ENCODE measurements around the gene CIC. TPM values are rescaled to one million over a fixed set of nuclear protein-coding genes. Genes with fewer than 3 reads are reported as not detected.

The CIC gene
- total and polyA plus RNA-seq, 2 of the 13 experiments (the other 11 are each of a cell fraction or from before 2014, with no cell fraction given), result 5.9 to 8.0 TPM

DNA sequence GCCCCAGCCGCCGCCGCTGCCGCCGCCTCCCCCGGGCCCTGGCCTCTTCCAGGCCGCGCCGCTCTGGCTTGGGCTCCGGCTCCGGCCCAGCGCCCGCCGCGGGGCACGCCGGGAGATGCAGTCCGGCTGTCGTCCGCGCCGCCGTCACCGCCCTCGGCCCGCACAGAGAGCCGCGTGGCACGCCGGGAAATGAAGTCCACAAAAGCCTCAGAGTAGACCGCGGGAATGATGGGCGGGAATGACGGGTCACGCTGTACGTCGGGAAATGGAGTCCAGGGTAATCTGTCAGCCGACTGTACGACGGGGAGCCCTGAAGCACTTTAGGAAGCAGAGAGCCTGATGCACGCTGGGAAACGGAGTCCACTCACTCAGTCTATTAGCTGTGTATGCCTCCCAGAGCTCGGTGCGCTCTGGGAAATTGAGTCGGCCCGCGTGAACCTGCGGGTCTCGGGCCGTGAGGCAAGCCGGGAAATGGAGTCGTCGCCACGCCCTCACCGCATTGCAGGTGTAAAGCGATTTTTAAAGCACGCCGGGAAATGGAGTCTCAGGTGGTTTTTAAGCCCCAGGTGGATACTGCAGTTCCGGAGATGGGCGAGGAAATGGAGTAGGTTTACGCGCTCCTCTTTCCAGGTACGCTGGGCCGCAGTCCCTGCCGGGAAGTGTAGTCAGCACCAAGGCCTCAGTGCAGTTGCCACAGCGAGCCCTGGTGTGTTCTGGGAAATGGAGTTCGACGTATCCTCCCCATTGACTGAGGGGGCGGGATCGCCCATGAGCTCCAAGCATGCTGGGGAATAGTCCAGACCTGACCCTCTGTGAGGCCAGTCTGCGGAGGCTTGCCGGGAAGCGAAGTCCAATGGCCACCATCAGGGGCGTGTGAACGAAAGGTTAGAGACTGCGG is 26.3 kb upstream of the CIC start, which contains the start of gene GSK3A (continued):
- TF ChIP-seq NR2C2 (CRISPR knock-in tag; IDR thresholded peaks at IDR 0.05; ENCODE audit: borderline replicate concordance), result peak; percentile 97
- no peak for TF ChIP-seq PHF5A (CRISPR knock-in tag; IDR thresholded peaks at IDR 0.05; ENCODE audit: low read depth, unreplicated experiment)
- TF ChIP-seq SOX13 (IDR thresholded peaks at IDR 0.05), result 0 out of 2 replicates have a peak, but pooled peaks have one; percentile 20
- TF ChIP-seq SOX13 (CRISPR knock-in tag; conservative IDR thresholded peaks at IDR 0.05 in 1 of 2, IDR thresholded peaks at IDR 0.05 in 1 of 2), result no peak; a peak in 1 of 4 replicates
- TF ChIP-seq ZNF547 (CRISPR knock-in tag; IDR thresholded peaks at IDR 0.05), result no peak
- no peak for TF ChIP-seq MEIS1 (CRISPR knock-in tag; IDR thresholded peaks at IDR 0.05; ENCODE audit: borderline replicate concordance)
- TF ChIP-seq ZNF768 (CRISPR knock-in tag; IDR thresholded peaks at IDR 0.05), result peak; percentile 12; the same call in 1 of the 2 replicates
- TF ChIP-seq, protein P1, sequence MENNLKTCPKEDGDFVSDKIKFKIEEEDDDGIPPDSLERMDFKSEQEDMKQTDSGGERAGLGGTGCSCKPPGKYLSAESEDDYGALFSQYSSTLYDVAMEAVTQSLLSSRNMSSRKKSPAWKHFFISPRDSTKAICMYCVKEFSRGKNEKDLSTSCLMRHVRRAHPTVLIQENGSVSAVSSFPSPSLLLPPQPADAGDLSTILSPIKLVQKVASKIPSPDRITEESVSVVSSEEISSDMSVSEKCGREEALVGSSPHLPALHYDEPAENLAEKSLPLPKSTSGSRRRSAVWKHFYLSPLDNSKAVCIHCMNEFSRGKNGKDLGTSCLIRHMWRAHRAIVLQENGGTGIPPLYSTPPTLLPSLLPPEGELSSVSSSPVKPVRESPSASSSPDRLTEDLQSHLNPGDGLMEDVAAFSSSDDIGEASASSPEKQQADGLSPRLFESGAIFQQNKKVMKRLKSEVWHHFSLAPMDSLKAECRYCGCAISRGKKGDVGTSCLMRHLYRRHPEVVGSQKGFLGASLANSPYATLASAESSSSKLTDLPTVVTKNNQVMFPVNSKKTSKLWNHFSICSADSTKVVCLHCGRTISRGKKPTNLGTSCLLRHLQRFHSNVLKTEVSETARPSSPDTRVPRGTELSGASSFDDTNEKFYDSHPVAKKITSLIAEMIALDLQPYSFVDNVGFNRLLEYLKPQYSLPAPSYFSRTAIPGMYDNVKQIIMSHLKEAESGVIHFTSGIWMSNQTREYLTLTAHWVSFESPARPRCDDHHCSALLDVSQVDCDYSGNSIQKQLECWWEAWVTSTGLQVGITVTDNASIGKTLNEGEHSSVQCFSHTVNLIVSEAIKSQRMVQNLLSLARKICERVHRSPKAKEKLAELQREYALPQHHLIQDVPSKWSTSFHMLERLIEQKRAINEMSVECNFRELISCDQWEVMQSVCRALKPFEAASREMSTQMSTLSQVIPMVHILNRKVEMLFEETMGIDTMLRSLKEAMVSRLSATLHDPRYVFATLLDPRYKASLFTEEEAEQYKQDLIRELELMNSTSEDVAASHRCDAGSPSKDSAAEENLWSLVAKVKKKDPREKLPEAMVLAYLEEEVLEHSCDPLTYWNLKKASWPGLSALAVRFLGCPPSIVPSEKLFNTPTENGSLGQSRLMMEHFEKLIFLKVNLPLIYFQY (CRISPR knock-in tag; IDR thresholded peaks at IDR 0.05; ENCODE audit: borderline replicate concordance), result peak; percentile 59; the same call in 1 of the 2 replicates
- TF ChIP-seq, protein P2, sequence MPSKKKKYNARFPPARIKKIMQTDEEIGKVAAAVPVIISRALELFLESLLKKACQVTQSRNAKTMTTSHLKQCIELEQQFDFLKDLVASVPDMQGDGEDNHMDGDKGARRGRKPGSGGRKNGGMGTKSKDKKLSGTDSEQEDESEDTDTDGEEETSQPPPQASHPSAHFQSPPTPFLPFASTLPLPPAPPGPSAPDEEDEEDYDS (CRISPR knock-in tag; IDR thresholded peaks at IDR 0.05), result peak; percentile 83
- no peak for TF ChIP-seq NCOA1 (CRISPR knock-in tag; IDR thresholded peaks at IDR 0.05)
- TF ChIP-seq ZEB1 (IDR thresholded peaks at IDR 0.05; ENCODE audit: insufficient replicate concordance, low read depth), result peak; percentile 100
- TF ChIP-seq ZFP36 (IDR thresholded peaks at IDR 0.05; ENCODE audit: borderline replicate concordance, low read depth, low read length, partially characterized antibody), result no peak
- 0 out of 2 replicates have a peak, but pooled peaks have one; percentile 30 for TF ChIP-seq ZNF737 (CRISPR knock-in tag; IDR thresholded peaks at IDR 0.05; ENCODE audit: borderline replicate concordance)
- TF ChIP-seq RCOR2 (CRISPR knock-in tag; IDR thresholded peaks at IDR 0.05), result no peak
- peak; percentile 70; the same call in 1 of the 2 replicates for TF ChIP-seq ZNF564 (CRISPR knock-in tag; IDR thresholded peaks at IDR 0.05)
- peak; percentile 53; the same call in 1 of the 2 replicates for TF ChIP-seq DR1 (CRISPR knock-in tag; IDR thresholded peaks at IDR 0.05)
- 0 out of 2 replicates have a peak, but pooled peaks have one; percentile 67 for TF ChIP-seq ZNF431 (CRISPR knock-in tag; IDR thresholded peaks at IDR 0.05; ENCODE audit: borderline replicate concordance, low read depth)
- TF ChIP-seq, protein P3, sequence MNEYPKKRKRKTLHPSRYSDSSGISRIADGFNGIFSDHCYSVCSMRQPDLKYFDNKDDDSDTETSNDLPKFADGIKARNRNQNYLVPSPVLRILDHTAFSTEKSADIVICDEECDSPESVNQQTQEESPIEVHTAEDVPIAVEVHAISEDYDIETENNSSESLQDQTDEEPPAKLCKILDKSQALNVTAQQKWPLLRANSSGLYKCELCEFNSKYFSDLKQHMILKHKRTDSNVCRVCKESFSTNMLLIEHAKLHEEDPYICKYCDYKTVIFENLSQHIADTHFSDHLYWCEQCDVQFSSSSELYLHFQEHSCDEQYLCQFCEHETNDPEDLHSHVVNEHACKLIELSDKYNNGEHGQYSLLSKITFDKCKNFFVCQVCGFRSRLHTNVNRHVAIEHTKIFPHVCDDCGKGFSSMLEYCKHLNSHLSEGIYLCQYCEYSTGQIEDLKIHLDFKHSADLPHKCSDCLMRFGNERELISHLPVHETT (CRISPR knock-in tag; conservative IDR thresholded peaks at IDR 0.05), result peak; percentile 58; the same call in 1 of the 2 replicates
- TF ChIP-seq MXD4 (CRISPR knock-in tag; IDR thresholded peaks at IDR 0.05), result no peak; the same call in 1 of the 2 replicates
- 0 out of 2 replicates have a peak, but pooled peaks have one; percentile 11 for TF ChIP-seq ZNF138 (CRISPR knock-in tag; IDR thresholded peaks at IDR 0.05; ENCODE audit: low read depth)
- TF ChIP-seq, protein P4, sequence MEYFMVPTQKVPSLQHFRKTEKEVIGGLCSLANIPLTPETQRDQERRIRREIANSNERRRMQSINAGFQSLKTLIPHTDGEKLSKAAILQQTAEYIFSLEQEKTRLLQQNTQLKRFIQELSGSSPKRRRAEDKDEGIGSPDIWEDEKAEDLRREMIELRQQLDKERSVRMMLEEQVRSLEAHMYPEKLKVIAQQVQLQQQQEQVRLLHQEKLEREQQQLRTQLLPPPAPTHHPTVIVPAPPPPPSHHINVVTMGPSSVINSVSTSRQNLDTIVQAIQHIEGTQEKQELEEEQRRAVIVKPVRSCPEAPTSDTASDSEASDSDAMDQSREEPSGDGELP (IDR thresholded peaks at IDR 0.05; ENCODE audit: borderline replicate concordance, low read depth), result peak; percentile 3; the same call in 1 of the 2 replicates
- no peak; the same call in 1 of the 2 replicates for TF ChIP-seq ZNF580 (CRISPR knock-in tag; IDR thresholded peaks at IDR 0.05; ENCODE audit: borderline replicate concordance, low read depth)
